IPS-11a (cell line): ENCODE measurements around the gene TUBA1B.
A peak's percentile ranks its signal among the peaks of the same experiment; 100 is the strongest.
"Not testable (repeated sequence)": the region's sequence is repeated elsewhere in the genome, so short reads cannot be mapped to it uniquely, and the experiment has no call there.

Experiments
- H3K4me3 ChIP-seq: one replicate; pipeline ENCODE4 v1.5.1; 2013; ENCODE audit warnings: low read depth, low read length, control low read depth

TUBA1B gene

DNA sequence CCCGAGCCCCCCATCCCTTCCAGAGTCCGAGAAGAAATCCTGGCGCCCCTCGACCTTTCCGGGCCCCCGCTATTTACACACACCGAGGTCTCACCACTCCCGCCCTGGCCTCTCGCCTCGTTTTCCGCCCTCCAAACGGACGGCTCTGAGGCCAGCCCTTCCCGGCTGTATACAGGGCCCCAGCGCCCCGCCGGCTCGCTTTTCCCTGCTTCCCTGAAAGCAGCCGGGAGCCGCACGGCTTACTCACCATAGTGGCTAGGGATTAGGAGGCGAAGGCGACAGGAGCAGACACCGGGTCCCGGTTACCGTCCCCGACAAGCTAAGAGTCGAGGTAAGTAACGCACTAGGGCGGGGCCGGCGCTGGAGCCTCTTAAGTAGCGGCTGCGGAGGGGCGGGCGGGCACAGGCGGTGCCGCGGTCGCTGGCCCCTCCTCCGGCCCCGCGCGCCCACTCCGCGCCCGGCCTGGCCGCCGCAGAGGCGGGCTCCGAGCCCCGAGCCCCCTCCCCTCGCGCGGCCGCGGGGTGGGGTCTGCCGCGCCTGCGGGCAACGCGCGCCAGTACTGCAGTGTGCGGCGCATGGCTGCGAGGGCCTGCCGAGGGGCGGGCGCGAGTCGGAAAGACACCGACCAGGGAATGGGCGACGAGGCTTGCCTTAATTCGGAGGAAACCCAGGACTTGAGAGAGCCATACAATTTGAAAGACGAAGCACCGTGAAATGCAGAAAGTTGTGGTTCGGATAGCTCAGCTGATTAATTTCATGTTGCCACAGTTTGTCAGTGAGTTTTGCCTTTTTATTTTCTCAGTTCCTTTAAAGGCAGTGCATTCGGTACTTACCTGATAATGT, at the start of gene TUBA1B:
Gene TUBA1B, minus strand, starts transcription at position 345 of the 843 bp plus-strand sequence. Its CDS starts 95 bp downstream, at position 250.
- H3K4me3 ChIP-seq = peak within 1 kb of the TSS; percentile 76

- H3K4me3 ChIP-seq = no peak overlapping the region
Observed at GRCh38 chr12:49174218-49174617, 43.0 kb upstream of the TUBA1B start.

DNA sequence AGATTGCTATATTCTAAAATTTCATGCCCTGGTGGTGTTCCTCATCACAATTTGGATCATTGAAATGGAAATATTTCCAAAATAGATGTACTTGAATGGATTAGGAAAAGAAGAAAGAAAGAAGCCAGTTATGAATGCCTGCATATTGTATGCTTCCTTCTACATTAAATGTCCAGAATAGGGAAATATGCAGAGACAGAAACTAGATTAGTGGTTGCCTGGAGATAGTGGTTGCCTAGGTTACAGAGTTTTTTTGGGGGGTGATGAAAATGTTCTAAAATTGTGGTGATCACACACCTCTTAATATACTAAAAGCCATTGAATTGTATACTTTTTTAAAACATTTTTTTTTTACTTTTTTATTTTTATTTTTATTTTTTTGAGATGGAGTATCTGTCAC, 39.7 kb upstream of the TUBA1B start:
- H3K4me3 ChIP-seq = no peak overlapping the region

DNA sequence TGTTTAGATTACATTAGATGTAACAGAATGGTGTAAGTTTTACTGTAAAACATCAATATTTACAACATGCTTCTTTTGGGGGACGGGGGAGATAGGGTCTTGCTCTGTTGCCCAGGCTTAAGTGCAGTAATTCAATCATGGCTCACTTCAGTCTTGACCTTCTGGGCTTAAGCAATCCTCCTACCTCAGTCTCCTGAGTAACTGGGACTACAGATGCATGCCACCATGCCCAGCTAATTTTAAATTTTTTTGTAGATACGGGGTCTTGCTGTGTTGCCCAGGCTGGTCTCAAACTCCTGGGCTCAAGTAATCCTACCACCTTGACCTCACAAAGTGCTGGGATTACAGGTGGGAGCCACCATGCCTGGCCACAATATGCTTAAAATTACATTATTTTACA, 33.9 kb upstream of the TUBA1B start:
- no peak overlapping the region for H3K4me3 ChIP-seq

GRCh38 chr12:49161901-49162300, 30.7 kb upstream of the TUBA1B start:
- H3K4me3 ChIP-seq = not testable (repeated sequence)

GRCh38 chr12:49161092-49161795, 30.0 kb upstream of the TUBA1B start:
- no peak overlapping the region for H3K4me3 ChIP-seq

- no peak overlapping the region for H3K4me3 ChIP-seq
Observed at GRCh38 chr12:49160399-49160798, 29.2 kb upstream of the TUBA1B start.

DNA sequence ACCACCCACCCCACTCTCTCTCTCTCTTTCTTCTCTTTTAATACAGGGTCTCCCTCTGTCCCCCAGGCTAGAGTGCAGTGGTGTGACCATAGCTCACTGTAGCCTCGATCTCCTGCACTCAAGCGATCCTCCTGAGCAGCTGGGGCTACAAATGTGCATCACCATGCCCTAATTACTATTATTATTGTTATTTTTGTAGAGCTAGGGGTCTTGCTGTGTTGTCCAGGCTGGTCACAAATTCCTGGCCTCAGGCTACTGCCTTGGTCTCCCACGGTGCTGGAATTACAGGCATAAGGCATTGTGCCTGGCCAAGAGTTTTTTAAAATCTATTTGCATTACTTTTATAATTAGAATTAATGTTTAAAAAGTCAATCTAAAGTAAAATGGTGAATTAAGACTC, 23.0 kb upstream of the TUBA1B start:
- no peak overlapping the region for H3K4me3 ChIP-seq

- no peak overlapping the region for H3K4me3 ChIP-seq
Observed at GRCh38 chr12:49147384-49147783, 16.2 kb upstream of the TUBA1B start.

- no peak overlapping the region for H3K4me3 ChIP-seq
Observed at GRCh38 chr12:49146406-49146805, 15.2 kb upstream of the TUBA1B start.

- H3K4me3 ChIP-seq = no peak overlapping the region
Observed at GRCh38 chr12:49144384-49144783, 13.2 kb upstream of the TUBA1B start.

DNA sequence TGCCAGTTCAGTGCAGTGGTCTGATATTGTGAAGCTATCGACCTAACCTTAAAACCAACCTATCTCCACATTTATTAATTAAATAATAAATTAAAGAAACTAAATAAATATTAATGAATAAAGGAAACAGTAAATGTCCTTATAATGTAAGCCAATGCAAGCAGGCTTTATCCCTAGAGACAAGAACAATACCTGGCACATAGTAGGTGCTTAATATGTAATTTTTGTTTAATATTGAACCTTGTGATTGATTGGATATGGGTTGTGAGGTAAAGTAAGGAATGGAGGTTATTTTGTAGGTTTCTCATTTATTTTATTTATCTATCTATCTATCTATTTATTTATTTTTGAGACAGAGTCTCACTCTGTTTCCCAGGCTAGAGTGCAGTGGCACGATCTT, 7.8 kb upstream of the TUBA1B start:
- no peak overlapping the region for H3K4me3 ChIP-seq

DNA sequence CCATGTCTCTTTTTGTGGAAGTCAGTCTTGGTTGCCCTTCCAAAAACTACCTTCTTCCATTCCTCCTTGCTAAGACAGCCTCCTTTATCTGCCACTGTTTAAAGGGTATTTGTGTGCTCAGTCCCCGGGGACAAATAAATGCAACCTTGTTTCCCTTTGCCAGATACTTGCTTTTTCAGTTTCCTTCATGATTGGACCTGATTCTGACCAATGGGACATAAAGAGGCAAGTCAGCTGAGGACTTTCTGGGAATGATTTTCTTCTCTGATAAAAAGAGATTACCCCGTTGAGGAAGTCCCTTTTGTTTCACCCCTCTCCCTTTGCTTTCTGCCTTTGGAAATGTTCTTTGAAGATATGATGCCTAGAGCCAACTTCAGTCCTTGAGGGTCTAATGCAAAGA, 7.4 kb upstream of the TUBA1B start:
- H3K4me3 ChIP-seq = no peak overlapping the region

DNA sequence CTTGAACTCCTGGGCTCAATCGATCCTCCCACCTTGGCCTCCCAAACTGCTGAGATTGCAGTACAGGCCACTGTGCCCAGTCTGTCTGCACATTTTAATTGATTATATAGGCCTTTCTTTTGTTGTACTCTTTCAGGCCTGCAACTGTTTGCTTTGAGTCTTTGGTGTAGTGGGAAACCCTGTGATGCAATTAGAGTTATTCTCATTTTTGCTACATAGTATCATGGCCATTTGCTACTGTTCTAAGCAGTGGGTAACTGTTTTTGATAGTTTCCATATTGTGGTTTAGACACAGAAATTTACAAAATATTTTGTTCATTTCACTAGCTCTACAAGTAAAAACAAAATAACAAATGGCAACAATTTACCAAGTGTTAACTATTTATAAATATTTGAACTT, 6.3 kb upstream of the TUBA1B start:
- H3K4me3 ChIP-seq = no peak overlapping the region

- not testable (repeated sequence) for H3K4me3 ChIP-seq
Observed at GRCh38 chr12:49136997-49137396, 5.8 kb upstream of the TUBA1B start.

- H3K4me3 ChIP-seq = no peak overlapping the region
Observed at GRCh38 chr12:49133590-49133989, 2.4 kb upstream of the TUBA1B start.

DNA sequence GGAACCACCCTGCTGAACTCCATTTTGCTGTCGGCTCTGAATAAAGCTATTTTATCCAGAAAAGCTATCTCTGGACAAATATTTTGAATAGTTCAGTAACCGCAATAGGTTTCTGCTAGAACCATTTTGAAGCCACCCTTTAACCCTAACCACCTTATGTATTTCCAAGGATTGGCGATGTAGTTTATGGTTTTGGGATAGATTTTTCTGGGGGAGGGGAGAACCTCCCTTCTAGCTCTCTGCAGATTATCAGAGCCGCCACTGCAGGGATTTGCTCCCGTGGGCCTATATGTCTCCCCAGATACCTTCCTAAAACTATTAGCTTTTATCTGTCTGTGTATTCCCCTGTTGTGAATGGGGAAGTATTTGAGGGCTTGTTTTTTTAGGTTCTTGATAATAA, 1.8 kb upstream of the TUBA1B start:
- no peak overlapping the region for H3K4me3 ChIP-seq

DNA sequence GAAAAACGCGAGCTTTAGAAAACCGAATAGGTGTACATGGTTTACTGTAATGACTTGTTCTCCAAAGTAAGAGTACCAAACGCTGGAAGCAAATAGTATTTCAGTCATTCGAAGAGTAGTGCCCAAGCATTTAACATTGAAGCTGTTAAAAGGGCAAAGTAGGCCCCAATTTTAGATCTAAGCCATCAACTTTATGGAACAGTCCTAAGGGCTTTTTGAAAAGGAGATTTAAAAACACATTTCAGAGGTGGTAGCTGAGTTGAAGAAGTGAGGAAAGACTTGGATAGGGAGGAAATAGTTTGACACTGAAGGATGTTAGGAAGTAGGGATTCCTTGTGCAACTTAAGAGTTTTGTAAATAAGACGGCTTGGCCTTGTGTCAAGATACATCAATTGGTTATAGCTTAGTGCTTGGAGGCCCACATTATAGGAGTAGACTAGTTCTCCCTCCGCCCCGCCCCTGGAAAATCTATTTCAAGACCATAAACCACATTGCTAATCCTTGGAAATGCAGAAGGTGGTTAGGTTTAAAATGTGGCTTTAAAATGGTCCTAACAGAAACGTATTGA, 783 bp upstream of the TUBA1B start:
- peak overlapping the region; percentile 17 for H3K4me3 ChIP-seq

DNA sequence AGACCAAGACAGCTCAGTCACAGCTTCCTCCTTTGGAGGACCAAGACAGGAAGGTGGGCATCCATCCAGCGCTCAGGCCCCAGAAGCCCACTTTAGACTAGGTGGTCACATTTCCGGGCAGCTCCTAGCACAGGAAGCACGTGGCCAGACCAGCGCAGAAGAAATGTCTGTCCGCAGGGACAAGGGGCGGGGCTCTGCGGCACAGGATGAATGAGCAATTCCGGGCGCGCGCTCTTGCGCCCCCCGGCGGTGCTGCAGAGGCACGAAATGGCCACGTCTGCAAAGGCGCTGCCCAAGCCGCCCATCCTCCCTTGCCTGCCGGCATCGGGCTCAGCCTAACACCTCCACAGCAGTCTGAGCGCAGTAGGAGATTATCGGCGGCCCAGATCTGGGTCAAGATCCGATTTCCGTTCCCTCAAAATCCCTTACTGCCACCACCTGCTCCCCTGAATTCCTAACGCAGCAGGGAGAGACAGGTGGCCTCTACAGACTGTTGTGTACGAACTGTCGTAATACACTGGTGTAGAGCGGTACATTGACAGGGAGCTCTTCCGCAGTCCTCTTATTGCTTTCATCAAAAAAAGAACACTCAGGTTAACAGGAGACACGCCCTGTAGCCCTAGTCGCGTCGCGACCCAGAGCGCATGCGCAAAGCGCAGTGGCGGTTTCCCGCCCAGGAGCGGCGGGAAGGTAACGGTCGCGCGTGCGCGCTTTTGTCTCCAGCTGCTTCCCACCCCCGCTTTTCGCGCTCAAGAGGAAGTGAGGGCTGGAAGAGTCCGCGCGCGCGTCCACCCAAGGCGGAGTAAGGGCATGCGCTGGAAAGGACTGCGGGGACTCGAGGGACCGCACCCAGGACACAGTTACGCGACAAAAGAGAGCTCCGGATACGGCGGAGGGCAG, 794 bp downstream of the TUBA1B start:
- peak overlapping the region; percentile 76 for H3K4me3 ChIP-seq

- H3K4me3 ChIP-seq = peak overlapping the region; percentile 76
Observed at GRCh38 chr12:49129332-49130150, 1.7 kb downstream of the TUBA1B start.
